ENCODE data around the gene B3GNT2.
A peak's percentile ranks its signal among the peaks of the same experiment; 100 is the strongest.
"Not testable (repeated sequence)": the region's sequence is repeated elsewhere in the genome, so short reads cannot be mapped to it uniquely, and the experiment has no call there.

The B3GNT2 gene, protein sequence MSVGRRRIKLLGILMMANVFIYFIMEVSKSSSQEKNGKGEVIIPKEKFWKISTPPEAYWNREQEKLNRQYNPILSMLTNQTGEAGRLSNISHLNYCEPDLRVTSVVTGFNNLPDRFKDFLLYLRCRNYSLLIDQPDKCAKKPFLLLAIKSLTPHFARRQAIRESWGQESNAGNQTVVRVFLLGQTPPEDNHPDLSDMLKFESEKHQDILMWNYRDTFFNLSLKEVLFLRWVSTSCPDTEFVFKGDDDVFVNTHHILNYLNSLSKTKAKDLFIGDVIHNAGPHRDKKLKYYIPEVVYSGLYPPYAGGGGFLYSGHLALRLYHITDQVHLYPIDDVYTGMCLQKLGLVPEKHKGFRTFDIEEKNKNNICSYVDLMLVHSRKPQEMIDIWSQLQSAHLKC

DNA sequence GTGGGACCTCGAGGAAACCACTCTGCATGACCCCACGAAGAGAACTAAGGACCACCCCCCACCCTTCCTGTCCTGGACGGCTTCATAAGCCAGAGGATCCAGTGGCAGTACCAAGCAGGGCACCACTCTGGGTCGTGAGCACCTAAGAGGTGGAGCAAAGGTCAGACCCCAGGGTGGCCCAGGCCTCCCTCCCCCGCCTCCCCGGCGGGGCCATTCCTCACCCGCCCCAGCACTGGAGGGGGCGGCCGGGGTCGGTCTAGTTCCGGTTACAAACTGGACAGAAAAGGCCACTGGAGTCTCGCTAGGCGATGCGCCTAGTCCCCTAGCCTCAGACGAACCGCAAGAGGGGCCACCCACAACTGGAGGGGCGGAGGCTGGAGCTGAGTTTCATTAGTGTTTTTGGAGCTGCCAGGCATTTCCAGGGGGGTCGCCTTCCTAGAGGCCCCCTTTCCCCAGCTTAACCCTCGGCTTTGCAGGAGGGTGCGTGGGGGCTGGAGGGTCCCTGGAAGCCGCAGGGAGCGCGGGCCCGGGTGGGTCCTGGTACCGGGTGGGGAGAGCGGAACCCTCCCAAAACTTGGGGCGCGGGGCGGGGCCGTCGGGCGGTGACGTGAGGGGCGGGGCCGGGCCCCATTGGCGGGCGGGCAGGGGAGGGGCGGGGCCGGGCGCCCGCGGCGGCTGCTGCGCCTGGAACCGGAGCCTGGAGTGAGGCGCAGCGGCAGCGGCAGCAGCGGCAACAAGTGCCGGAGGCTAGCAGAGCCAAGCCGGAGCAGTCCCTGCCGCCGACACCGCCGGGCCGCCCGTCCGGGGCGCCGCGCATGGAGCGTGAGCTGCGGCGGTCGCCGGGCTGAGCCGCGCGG, at the start of gene B3GNT2:
Gene B3GNT2, plus strand, starts transcription at position 695 of the 857 bp plus-strand sequence. CDS start 26,106 bp downstream, outside the sequence.
- peak; percentile 75 for DNase-seq (ENCODE audit: low read depth)

DNA sequence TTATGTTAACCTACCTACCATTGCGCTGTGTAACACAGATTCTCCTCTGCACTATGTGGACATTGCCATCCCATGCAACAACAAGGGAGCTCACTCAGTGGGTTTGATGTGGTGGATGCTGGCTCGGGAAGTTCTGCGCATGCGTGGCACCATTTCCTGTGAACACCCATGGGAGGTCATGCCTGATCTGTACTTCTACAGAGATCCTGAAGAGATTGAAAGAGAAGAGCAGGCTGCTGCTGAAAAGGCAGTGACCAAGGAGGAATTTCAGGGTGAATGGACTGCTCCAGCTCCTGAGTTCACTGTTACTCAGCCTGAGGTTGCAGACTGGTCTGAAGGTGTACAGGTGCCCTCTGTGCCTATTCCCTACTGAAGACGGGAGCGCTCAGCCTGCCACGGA, 49.1 kb upstream of the B3GNT2 start:
- DNase-seq (ENCODE audit: low read depth) = not testable (repeated sequence)

DNA sequence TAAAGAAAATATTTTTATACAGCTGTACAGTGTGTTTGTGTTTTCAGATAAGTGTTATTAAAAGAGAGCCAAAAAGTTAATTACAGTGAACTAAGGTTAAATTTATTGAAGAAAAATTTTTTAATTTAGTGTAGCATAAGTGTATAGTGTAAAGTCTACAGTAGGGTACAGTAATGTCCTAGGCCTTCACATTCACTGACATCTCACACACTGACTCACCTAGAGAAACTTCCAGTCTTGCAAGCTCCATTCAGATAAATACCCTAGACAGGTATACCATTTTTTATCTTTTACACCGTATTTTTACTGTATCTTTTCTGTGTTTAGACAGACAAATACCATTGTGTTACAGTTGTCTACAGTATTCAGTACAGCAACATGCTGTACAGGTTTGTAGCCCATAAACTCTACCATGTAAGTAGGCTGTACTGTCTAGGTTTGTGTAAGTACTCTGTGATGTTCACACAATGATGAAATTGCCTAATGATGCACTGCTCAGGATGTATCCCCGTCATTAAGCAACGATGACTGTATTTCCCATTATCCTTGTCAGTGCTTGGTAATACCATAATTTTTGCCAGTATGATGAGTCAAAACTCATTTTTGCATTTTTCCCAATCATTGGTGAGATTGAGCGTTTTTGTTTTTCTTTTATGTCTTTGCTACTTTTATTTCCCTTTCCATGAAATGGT, 48.2 kb upstream of the B3GNT2 start:
- no peak for DNase-seq (ENCODE audit: low read depth)

DNA sequence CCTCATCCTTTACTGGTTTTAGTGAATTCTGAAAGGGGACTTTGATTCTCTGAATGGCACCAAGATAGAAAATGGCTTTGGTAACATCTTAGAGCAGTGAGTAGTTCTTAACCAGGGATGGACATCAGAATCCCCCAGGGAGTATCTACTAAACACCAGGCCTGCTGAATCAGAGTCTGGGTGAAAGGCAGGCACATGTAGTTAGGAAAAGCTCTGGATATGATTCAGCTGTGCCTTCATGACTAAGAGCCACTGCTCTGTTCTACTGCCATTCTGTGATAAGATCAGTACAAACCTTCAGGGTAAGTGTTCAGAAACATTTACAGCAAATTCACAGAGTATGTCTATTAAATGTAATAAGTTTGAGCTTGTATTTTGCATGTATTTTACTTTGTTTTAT, 46.2 kb upstream of the B3GNT2 start:
- DNase-seq (ENCODE audit: low read depth) = no peak

DNA sequence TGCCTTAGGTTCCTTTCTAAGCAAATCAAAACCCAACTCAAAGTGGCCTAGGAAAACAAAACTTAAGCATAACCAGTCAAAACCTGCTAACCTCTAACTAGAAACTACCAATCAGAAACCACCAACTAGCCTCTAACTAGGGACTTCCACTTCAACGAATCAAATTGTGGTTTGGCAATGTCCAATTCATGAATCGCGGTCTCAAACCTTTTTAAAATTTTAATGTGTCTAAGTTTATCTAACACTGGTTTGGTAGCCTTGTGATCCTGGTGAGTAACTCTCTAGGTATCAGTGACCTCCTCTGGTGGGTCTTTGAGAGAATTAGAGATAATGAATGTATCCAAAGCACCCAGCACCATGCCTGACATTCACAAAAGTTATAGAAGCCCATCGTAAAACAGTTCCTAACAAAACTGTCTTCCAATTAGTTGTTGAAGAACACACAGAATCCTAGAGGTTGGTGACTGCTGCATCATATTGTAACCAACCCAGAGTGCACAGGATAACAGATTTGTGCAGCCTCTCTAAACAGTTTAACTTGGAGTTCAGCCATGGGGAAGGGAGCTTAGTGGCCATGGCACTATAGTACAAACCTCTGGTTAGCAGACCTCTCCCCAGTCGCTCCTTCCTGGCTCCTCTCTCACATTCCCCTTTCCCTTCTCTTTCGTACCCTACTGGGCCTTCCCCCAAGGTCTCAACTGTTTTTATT, 45.2 kb upstream of the B3GNT2 start:
- DNase-seq (ENCODE audit: low read depth) = no peak

DNA sequence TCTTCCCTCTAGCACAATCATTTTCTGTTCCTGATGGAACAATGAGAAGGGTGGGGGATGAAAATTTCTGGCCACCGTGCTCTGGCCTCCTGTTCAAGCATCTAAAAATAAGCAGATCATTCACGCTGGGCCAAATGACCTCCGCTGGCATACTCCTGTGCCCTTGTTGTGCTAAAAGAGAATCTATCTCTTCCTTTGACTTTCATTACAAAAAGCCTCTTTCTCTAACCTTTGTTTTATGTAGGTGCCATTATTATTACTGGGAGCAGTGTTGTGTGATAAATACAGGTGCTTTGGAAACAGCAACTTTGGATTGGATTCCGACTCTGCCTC, 44.6 kb upstream of the B3GNT2 start:
- DNase-seq (ENCODE audit: low read depth) = no peak

DNA sequence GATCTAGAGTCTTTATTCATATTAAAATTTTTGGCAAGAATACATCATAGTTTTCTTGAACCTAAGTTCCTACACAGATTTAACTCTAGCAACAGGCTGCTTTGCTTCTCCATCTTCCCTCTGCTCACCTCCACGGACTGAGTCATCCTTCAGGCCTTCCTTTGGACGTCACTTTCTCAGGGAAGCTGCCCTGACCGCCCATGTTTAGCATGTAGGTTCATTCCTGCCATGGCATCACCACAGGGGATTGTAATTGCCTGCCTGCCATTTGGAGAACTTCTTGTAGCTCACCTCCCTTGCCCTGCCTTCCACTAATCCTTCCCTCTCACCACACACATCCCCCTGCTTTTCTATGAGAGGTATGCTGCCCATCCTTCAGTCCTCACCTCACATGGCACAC, 43.9 kb upstream of the B3GNT2 start:
- DNase-seq (ENCODE audit: low read depth) = no peak

DNA sequence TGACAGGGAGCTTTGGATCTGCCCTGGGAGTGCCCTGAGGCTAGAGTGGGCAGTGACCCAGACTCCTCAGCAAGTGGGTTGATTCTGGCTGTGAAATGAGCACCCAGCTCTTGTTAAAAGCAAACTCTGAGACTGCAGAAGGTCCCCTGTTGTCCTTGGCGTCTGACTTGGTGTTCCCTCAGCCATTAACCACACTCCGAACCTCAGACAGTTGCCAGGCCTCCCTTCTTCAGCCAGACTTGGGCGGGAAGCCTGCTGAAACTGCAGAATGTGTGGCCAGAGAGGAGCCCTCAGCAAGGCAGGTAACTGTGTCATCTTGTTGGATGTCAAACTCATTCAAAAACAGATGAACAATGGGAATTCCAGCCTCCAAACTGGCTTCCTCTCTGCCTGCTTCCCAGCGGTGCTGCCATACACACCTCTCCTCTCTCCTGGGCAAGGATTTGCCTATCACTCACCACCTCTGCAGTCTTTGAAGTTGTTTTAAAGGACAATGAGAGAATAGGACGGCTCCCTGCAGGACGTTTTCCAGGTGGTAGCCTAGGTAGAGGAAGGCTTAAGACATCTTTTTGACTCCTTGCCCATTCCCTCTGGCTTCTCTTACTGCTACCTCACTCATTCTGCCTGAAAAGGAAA, 38.9 kb upstream of the B3GNT2 start:
- DNase-seq (ENCODE audit: low read depth) = no peak

DNA sequence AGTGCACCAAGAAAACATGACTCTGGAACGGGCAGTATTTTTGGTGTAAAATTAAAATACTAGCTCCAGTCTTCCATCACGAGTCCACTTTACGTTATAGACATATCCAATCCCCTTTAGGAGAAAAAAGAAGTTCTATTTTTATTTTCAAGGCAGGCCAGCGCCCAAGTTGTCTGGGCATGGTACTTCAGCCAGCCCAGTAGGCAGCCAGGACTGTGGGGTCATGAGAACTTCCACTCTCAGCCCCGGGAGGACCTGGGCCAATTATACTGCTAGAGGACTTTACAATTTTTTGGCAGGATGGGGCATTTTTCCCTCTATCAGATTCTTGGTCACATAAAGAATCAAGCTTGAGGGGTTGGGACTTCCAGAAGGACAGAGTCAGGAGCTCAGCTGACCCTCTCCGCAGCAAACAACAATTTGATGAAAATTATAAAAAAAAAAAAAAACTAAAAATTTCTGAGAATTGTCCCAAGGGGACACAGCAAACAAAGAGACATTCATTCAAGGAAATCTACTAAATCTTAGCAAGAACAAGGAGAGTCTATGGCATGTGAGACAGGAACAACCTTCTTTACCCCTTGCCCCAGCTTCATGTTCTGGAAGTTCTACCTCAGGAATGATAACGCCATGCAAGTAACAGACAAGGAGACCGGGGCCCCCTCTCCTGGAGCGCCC, 37.3 kb upstream of the B3GNT2 start:
- no peak for DNase-seq (ENCODE audit: low read depth)

DNA sequence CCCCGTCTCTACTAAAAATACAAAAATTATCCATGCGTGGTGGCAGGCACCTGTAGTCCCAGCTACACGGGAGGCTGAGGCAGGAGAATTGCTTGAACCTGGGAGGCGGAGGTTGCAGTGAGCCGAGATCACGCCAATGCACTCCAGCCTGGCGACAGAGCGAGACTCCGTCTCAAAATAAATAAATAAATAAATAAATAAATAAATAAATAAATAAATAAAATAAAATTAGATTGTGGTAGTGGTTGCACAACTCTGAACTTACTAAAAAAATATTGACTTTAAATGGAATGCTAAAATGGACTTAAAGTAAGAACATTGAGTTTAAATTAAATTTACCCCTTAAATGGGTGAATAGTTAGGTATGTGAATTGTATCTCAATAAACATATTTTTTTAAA, 35.2 kb upstream of the B3GNT2 start:
- not testable (repeated sequence) for DNase-seq (ENCODE audit: low read depth)

DNA sequence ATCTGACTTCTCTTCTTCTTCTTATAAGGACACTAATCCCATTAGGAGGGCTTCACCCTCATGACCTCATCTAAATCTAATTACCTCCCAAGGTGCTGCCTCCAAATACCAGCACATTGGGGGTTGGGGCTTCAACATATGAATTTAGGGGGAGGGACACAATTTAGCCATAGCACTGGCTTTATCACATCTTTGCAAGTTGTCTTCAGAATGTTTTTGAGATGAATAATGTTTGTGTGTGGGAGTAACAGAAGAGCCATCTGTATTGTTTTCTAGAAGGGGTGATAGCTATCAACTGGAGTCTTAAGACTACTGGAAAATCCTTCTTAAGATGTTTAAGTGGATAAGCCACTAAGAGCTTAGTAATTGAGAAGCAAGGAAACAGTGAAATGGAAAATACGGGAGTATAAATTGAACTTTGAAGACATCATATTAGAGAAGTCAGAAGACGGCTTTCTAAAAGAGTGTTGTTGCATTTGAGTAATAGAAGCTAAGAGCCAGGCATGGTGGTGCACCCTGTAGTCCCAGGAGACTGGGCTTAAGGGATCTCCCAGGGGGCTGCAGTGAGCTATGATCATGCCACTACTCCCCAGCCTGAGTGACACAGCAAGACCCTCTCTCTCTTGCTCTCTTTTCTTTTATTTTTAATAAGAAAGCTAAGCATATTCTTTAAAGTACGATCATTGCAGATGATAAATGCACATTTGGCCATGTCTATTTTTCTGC, 32.6 kb upstream of the B3GNT2 start:
- DNase-seq (ENCODE audit: low read depth) = no peak

DNA sequence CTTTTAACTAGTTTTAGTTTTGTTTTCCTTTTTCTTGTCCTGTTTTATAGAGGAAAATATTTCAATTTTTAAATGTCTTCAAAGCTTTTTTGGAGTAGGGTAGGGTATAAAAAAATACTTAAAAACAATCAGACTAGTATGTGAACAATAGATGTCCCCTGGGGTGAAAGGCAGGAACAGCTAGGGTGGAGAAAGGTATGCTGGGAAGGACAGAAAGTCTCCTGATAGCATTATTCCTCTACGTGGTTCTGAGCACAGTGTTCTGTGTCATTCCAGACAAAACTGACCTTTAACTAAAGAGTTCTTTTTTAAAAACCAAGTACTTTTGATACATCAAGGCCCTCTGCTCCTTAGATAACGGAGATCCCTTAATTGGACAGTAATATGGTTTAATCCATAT, 32.1 kb upstream of the B3GNT2 start:
- no peak for DNase-seq (ENCODE audit: low read depth)

DNA sequence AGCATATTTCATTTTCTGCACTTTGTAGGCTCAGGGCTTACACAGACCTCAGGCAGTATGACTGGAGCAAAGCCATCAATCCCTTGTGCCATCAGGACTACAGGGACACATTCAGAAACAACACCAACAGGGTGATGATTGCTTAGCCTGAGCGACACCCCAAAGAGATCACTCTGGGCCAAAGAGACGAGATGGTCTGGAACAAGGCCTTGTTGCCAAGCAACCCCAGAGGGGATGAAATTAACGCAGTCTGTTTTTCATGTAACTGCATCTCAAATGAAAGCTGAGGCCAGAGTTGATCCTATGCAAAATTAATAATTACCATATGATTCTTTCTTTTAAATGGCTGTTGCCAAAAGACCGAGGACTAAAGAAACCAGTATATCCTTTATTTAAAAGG, 20.2 kb upstream of the B3GNT2 start:
- DNase-seq (ENCODE audit: low read depth) = no peak

DNA sequence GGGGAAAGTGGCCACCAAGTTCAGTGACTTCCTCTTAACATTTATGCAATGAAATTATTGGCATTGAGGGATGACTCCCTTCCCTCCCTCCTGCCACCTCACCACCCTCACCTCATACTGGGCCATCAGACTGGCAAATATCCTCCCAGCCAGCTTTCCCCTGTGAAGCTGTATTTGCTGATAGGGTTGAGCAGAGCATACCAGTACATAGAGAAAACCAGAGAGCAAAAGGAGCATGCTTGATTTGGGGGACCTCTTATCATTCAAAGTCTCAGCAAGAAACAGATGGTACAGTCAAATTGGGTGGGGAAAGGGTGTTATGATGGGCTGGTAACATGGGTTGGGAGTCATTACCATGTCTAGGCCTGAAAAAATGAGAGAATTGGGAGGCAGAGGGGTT, 19.1 kb upstream of the B3GNT2 start:
- DNase-seq (ENCODE audit: low read depth) = no peak

DNA sequence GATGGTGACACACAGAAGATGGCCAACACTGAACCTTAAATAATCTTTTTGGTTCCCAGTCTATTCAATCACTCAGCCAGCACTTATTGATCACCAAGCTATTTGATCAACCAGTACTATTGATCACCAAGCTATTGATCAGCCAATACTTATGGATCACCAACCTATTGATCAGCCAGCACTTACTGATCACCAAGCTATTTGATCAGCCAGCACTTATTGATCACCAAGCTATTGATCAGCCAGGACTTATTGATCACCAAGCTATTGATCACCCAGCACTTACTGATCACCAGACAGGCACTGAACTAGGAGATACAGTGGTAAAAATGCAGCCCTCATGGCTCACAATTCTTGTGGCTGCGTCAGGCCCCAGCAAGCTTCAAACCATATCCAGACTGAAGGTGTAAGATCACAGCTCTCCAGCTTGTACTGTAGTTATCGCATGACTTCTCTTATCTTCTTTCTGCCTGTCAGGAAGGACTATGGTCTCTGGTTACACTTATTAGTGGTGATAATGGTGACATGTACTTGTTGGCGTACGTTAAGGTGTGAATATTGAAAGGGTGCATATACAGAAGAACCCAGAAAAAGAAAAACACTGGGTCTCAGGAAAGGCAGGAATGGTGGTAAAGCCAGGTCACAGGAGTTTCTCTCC, 18.4 kb upstream of the B3GNT2 start:
- DNase-seq (ENCODE audit: low read depth) = no peak

DNA sequence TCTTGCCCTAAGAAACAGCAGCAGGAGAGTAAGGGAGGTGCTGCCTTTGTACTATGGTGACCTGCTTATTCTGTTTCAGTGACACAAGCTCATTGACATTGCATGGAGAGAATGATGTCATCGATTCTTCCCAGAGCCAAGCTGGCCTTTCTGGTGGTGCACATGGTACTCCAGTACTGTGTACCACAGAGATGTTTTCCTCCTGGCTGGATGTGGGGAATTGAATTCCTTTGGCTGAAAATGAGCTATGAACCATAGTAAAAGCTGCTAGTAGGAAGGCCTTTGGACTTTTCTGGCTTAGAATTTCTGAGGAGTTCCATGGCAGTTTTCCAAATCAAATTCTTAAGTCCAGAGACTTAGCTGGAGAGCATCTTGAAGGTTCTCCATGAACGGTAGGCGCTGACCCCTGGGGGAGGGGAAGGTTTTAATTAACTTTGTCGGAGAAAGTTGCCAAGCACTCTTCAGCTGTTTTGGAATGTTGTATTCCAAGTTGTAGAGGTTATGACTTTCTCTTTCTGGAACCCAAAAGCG, 17.1 kb upstream of the B3GNT2 start:
- no peak for DNase-seq (ENCODE audit: low read depth)

DNA sequence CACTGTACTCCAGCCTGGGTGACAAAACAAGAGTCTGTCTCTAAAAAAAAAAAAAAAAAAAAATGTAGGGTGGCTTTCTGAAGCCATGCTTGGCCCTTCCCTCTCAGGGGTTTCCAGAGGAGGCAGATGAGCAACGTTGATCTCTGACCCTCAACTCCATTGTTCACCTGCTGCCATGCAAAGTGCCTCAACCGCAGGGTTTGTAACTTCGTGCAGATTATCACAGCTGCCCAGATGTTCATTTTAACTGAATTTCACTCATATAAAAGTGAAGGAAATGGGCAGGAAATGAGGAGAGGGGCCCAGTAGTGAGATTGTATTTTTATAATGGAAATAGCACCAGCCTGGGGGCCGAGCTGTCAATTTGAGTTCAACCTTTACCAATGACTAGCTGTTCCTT, 14.9 kb upstream of the B3GNT2 start:
- no peak for DNase-seq (ENCODE audit: low read depth)

DNA sequence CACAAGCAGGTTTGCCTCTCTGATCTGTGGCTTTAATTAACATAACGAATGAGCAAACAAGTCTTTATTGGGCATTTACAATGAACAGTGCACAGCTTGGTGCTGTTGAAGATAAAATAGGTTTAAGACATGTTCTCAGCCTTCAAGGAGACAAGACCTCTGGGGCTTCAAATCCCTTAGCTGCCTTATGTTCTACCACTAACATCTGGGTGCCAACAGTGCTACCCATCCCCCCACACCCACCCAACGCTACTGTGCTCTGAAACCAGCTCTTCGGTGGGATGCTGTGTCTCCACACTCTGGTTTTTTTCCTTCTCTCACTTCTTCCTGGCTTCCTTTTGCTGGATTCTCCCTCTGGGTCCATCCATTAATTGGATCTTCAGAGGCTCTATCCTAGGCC, 14.1 kb upstream of the B3GNT2 start:
- no peak for DNase-seq (ENCODE audit: low read depth)

DNA sequence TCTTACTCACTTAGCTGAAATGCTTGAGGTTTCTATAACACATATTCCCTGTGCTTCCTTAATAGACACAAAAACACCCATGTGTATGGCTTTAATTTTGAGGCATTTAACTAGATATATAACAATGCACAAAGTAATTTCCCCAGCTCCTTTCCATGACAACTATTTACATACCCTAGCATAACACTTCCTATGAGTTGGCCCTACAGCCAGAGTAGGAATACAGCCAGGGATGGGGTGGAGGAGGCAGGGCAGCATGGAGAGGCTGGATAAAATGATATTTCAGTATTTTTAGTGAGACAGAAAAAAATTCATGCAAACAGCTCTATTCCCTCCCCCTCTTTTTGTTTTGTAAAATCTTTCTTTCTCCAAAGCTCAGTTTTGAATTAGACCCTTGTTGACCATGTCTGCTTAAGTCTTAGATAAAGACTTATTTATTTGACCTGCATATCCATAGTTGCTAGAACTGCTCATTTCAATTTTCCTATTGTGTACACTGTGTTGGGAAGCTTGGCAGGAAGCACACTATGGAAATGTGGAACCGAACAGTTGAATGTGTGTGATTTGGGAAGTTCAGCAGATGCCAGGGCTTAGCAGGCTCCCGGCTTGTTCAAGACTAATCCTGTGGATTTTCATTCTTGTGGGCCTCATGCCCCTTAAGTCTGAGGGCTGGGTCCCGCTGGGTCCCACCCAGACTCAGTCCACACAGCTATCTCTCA, 11.2 kb upstream of the B3GNT2 start:
- DNase-seq (ENCODE audit: low read depth) = no peak

Data from activated T-helper 9 cell treated with anti-CD3 and anti-CD28 coated beads, Interleukin-2, amount 50 U/mL, for 16 hours (primary cell).